Uterus (tissue), 2 donors: ENCODE results near the gene PCIF1.

ENCODE experiments used
- CTCF ChIP-seq, 4 experiments: fragments of 200-600 bp in 2 of 4; fragments of 450-650 bp in 2 of 4; sonication (generic) in 2 of 4; IDR thresholded peaks; one replicate each; pipeline ENCODE4 v1.5.1; 2016 to 2019; ENCODE audit warnings: antibody characterized with exemption in 4 of 4, mild to moderate bottlenecking in 2 of 4, moderate library complexity in 1 of 4
- POLR2A ChIP-seq, 2 donors: fragments of 450-650 bp; IDR thresholded peaks; one replicate each; pipeline ENCODE4 v1.6.1; 2016; ENCODE audit warnings: antibody characterized with exemption in 2 of 2, mild to moderate bottlenecking in 1 of 2, moderate library complexity in 1 of 2

- TF ChIP-seq CTCF (IDR thresholded peaks at IDR 0.05), result no peak
- TF ChIP-seq POLR2A (IDR thresholded peaks at IDR 0.05), result no peak
Observed at GRCh38 chr20:45985573-45985972, 51.1 kb downstream of the PCIF1 start.
